Glutamatergic neuron (in vitro differentiated cells): ENCODE measurements around the gene GNA15. TPM values are rescaled to one million over a fixed set of nuclear protein-coding genes. Genes with fewer than 3 reads are reported as not detected.

ENCODE experiments used
- DNase-seq: peaks from one replicate; pipeline ENCODE4 v3.0.0; 2022
- H3K27ac Mint-ChIP-seq: one replicate; pipeline ENCODE4 v1.8.0; 2020; ENCODE audit warnings: mild to moderate bottlenecking, mixed read lengths, inconsistent platforms; ENCODE audit not compliant: unreplicated experiment
- H3K27me3 Mint-ChIP-seq: one replicate; pipeline ENCODE4 v1.8.0; 2020; ENCODE audit warnings: mild to moderate bottlenecking, moderate library complexity, mixed read lengths, inconsistent platforms; ENCODE audit not compliant: unreplicated experiment
- H3K36me3 Mint-ChIP-seq: one replicate; pipeline ENCODE4 v1.8.0; 2020; ENCODE audit warnings: mild to moderate bottlenecking, mixed read lengths, inconsistent platforms; ENCODE audit not compliant: unreplicated experiment
- H3K4me1 Mint-ChIP-seq: one replicate; pipeline ENCODE4 v1.8.0; 2020; ENCODE audit warnings: mild to moderate bottlenecking, low read depth, mixed read lengths, inconsistent platforms; ENCODE audit not compliant: unreplicated experiment
- H3K4me3 Mint-ChIP-seq: one replicate; pipeline ENCODE4 v1.8.0; 2020; ENCODE audit warnings: mild to moderate bottlenecking, mixed read lengths, inconsistent platforms; ENCODE audit not compliant: unreplicated experiment
- H3K9me3 Mint-ChIP-seq: one replicate; pipeline ENCODE4 v1.8.0; 2020; ENCODE audit warnings: mild to moderate bottlenecking, moderate library complexity, mixed read lengths, inconsistent platforms; ENCODE audit not compliant: unreplicated experiment
- total RNA-seq: library from RNA; stranded (reverse); fragmentation: NEBNext Ultra II Directional; extraction: Animal tissue kit (Norgen Biotek cat#: 25700); gene quantifications from one replicate; pipeline ENCODE4 v1.2.1, GENCODE V29; 2021; ENCODE audit not compliant: unreplicated experiment
- TF ChIP-seq, protein P1 (sequence below): fragments of 200-600 bp; sonication (generic); IDR thresholded peaks from one replicate; pipeline ENCODE4 v1.5.0; 2021; ENCODE audit not compliant: partially characterized antibody, unreplicated experiment

The GNA15 gene
- total RNA-seq, 1 donor from 2014 or later, result not detected

DNA sequence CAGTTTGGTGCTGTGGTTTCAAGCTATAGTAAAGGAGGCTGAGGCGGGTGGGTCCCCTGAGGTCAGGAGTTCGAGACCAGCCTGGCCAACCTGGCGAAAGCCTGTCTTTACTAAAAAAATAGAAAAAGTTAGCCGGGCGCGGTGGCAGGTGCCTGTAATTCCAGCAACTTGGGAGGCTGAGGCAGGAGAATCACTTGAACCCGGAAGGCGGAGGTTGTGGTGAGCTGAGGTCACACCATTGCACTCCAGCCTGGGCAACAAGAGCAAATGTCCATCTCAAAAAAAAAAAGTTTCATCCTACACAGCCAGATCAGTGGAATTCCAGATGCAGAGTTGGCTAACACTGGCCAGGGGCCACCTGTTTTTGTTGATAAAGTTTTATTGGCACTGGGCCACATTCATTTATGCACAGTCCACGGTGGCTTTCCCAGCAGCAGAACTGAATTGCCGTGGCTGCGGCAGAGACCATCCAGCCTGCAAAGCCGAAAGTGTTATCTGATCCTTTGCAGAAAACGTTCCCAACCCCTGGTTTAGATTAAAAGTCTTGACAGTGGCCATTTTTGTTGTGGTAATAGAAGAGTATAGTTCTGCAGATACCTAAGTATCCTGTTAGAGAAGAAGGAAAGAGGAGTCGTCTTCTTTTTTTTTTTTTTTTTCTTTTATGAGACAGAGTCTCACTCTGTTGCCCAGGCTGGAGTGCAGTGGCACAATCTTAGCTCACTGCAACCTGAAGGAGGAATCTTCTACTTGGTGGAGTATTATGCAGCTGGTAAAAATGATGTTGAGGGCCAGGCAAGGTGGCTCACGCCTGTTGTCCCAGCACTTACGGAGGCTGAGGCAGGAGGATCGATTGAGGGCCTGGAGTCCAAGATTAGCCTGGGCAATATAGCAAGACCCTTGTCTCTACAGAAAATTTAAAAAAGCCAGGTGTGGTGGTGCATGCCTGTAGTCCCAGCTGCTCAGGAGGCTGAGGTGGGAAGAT is 58.6 kb downstream of the GNA15 start:
- Mint-ChIP-seq H3K36me3 (no peaks in the 10 kb centered on the region), H3K4me1 (peaks cover 2% of the 10 kb centered on the region), H3K27me3 (peaks cover 1% of the 10 kb centered on the region), H3K4me3 (no peak overlapping the region), H3K9me3 (no peaks in the 10 kb centered on the region), H3K27ac (no peak overlapping the region)
- DNase-seq, result no peak
- TF ChIP-seq, protein P1, sequence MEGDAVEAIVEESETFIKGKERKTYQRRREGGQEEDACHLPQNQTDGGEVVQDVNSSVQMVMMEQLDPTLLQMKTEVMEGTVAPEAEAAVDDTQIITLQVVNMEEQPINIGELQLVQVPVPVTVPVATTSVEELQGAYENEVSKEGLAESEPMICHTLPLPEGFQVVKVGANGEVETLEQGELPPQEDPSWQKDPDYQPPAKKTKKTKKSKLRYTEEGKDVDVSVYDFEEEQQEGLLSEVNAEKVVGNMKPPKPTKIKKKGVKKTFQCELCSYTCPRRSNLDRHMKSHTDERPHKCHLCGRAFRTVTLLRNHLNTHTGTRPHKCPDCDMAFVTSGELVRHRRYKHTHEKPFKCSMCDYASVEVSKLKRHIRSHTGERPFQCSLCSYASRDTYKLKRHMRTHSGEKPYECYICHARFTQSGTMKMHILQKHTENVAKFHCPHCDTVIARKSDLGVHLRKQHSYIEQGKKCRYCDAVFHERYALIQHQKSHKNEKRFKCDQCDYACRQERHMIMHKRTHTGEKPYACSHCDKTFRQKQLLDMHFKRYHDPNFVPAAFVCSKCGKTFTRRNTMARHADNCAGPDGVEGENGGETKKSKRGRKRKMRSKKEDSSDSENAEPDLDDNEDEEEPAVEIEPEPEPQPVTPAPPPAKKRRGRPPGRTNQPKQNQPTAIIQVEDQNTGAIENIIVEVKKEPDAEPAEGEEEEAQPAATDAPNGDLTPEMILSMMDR, result no peak

DNA sequence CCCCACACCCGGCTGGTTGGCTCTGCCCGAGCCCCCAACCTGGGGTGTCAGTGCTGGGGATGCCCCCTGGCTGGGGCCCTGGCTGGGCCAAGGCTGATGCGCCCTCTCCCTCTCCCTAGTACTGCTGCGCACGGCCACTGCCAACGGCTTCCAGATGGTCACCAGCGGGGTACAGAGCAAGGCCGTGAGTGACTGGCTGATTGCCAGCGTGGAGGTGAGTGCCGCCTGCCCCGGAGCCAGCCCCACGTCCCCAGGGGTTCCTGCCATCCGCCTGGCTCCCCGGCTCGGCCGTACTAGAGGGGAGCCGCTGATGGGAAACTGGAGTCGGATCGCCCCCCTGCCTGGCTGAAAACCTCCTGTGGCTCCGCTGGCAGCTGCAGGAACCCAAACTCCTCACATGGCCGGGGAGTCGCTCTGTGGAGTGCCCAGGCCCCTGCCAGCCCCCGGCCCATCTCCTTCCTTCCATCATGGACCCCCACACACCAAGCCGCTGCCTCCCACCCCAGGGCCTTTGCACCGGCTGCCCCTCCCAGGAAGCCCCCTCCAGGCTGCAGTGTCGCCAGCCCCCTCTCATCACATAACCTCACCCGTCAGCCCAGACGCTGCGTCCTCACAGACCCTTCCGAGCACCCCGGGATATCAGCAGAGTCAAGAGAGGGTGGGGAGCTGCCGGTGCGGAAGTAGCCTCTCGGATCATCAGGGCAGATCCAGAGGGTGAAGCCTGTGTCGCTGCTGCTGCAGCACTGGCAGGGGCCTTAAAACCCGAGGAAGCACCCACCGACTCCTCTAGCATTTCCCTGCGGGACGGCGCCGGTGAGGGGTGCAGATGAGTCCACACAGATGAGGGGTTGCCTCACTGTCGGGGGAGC is 60.5 kb downstream of the GNA15 start:
- H3K4me1 Mint-ChIP-seq, result no peaks in the 10 kb centered on the region
- no peaks in the 10 kb centered on the region for H3K9me3 Mint-ChIP-seq
- no peak for DNase-seq
- no peak overlapping the region for H3K4me3 Mint-ChIP-seq
- TF ChIP-seq, protein P1, result no peak
- peaks cover 1% of the 10 kb centered on the region for H3K27me3 Mint-ChIP-seq
- no peak overlapping the region for H3K27ac Mint-ChIP-seq
- H3K36me3 Mint-ChIP-seq, result no peaks in the 10 kb centered on the region

DNA sequence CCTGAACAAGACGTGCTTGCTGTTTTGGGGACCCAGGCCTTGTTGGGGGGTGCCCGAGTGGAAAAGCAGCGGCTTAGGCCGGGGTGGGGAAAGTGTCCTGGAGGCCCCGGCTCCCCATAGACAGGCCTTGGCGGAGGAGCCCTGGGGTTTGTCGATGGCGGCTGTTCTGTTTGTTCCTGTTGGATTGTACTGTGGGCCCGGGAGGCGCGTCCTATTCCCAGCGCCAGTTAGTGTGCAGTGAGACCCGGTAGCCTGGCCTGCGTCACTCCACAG is 61.0 kb downstream of the GNA15 start:
- peaks cover 1% of the 10 kb centered on the region for H3K27me3 Mint-ChIP-seq
- TF ChIP-seq, protein P1, result no peak
- H3K9me3 Mint-ChIP-seq, result no peaks in the 10 kb centered on the region
- no peaks in the 10 kb centered on the region for H3K36me3 Mint-ChIP-seq
- no peak overlapping the region for H3K27ac Mint-ChIP-seq
- no peak overlapping the region for H3K4me3 Mint-ChIP-seq
- H3K4me1 Mint-ChIP-seq, result no peaks in the 10 kb centered on the region
- no peak for DNase-seq

DNA sequence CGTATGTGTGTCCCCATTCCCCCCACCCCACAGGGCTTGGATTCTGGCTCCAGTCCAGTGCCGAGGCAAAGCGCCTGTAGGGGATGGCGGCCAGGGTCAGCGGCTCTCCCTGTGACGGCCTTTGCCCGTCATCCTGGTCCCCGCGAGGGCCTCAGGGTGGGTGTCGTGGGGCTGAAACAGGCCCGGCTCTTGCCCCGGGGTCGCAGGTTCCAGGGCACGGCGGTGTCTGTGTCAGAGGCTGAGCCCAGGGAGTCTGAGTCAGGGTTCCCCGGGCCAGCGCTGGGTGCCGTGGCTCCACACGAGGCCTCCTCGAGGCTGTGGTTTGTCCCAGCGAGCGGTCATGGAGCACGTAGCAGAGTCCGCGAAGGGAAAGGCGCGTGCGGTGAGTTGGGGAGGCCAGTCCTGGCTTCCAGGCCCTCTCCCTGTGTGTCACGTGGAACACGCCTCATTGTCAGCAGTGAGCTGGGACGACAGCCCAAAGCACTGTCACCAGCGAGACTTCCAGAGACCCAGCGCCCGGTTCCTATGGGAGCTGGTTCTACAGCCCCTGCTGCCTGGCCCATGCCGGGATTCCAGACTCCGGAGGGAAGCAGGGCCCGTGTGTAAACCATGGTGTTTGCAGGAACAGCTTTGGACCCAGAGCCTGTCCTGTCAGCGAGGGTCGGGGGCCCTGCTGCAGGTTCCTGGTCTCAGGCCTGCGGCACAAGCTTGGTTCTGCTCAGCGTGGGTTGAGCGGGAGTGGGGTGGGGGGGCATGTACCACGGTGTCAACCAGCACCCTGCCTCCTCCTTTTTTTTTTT is 63.3 kb downstream of the GNA15 start:
- no peak for DNase-seq
- peaks cover 1% of the 10 kb centered on the region for H3K27me3 Mint-ChIP-seq
- H3K36me3 Mint-ChIP-seq, result no peaks in the 10 kb centered on the region
- TF ChIP-seq, protein P1, result no peak
- no peak overlapping the region for H3K27ac Mint-ChIP-seq
- no peaks in the 10 kb centered on the region for H3K9me3 Mint-ChIP-seq
- no peak overlapping the region for H3K4me3 Mint-ChIP-seq
- H3K4me1 Mint-ChIP-seq, result no peaks in the 10 kb centered on the region
